Stimulated activated CD8-positive, alpha-beta memory T cell treated with anti-CD3 and anti-CD28 coated beads, Interleukin-4, amount 100 ng/mL, for 24 hours (primary cell): ENCODE results near the gene PWWP2B.

Source experiments
- DNase-seq: peaks from one replicate; pipeline ENCODE4 v3.0.0-alpha.2; 2020; ENCODE audit warnings: low read depth

PWWP2B gene

GRCh38 chr10:132459301-132460003 is 62.5 kb downstream of the PWWP2B start:
- no peak for DNase-seq

GRCh38 chr10:132460071-132460470 is 63.1 kb downstream of the PWWP2B start:
- DNase-seq = no peak

- no peak for DNase-seq
These were observed 63.7 kb downstream of the PWWP2B start for GRCh38 chr10:132460691-132461090.

GRCh38 chr10:132461103-132461682 is 64.2 kb downstream of the PWWP2B start:
- no peak for DNase-seq

- DNase-seq = no peak
These were observed 64.8 kb downstream of the PWWP2B start for GRCh38 chr10:132461683-132462231.

GRCh38 chr10:132462463-132463332 is 65.7 kb downstream of the PWWP2B start:
- no peak for DNase-seq

GRCh38 chr10:132463333-132464255 is 66.6 kb downstream of the PWWP2B start:
- no peak for DNase-seq

GRCh38 chr10:132464256-132465192 is 67.5 kb downstream of the PWWP2B start:
- no peak for DNase-seq

- DNase-seq = no peak
These were observed 68.3 kb downstream of the PWWP2B start for GRCh38 chr10:132465193-132465888.

GRCh38 chr10:132465889-132466519 is 69.0 kb downstream of the PWWP2B start:
- no peak for DNase-seq

- DNase-seq = no peak
These were observed 69.8 kb downstream of the PWWP2B start for GRCh38 chr10:132466520-132467463.
